Mesenchymal stem cell (in vitro differentiated cells and primary cell): Measurements from ENCODE around the gene COX5B.
A peak's percentile ranks its signal among the peaks of the same experiment; 100 is the strongest.

Experiments
- DNase-seq: peaks from one replicate; pipeline ENCODE4 v3.0.0-alpha.2; 2013
- H2AFZ ChIP-seq: one replicate; pipeline ENCODE4 v1.6.1; 2013; ENCODE audit warnings: low read depth, mild to moderate bottlenecking, control low read depth, inconsistent platforms, low read length, moderate library complexity
- H2AK5ac ChIP-seq: 2 replicates; pipeline ENCODE4 v1.6.1; 2013; ENCODE audit warnings: low read length, moderate library complexity, mild to moderate bottlenecking, inconsistent platforms; ENCODE audit not compliant: severe bottlenecking
- H2BK120ac ChIP-seq: one replicate; pipeline ENCODE4 v1.6.1; 2013; ENCODE audit warnings: low read depth, mild to moderate bottlenecking, inconsistent platforms, low read length, moderate library complexity
- H2BK12ac ChIP-seq, 2 experiments: one replicate each; pipeline ENCODE4 v1.6.1; 2013; ENCODE audit warnings: inconsistent platforms in 2 of 2, low read length in 2 of 2, mild to moderate bottlenecking in 2 of 2, moderate library complexity in 2 of 2, control low read depth in 1 of 2
- H2BK15ac ChIP-seq: one replicate; pipeline ENCODE4 v1.6.1; 2013; ENCODE audit warnings: mild to moderate bottlenecking, low read depth, inconsistent platforms; ENCODE audit not compliant: poor library complexity, severe bottlenecking
- H2BK5ac ChIP-seq: 2 replicates; pipeline ENCODE4 v1.6.1; 2013; ENCODE audit warnings: low read depth, mild to moderate bottlenecking, low read length, control low read depth, inconsistent platforms; ENCODE audit not compliant: poor library complexity, severe bottlenecking
- H3K14ac ChIP-seq, 2 experiments: one replicate each; pipeline ENCODE4 v1.6.1; 2013; ENCODE audit warnings: inconsistent platforms in 2 of 2, low read length in 2 of 2, control low read depth in 1 of 2, mild to moderate bottlenecking in 1 of 2, moderate library complexity in 1 of 2
- H3K18ac ChIP-seq, 2 experiments: one replicate each; pipeline ENCODE4 v1.6.1; 2013; ENCODE audit warnings: inconsistent platforms in 2 of 2, low read length in 2 of 2, control low read depth in 1 of 2, low read depth in 1 of 2, mild to moderate bottlenecking in 1 of 2
- H3K23ac ChIP-seq, 2 experiments: one replicate each; pipeline ENCODE4 v1.6.1; 2013; ENCODE audit warnings: inconsistent platforms in 2 of 2, low read length in 2 of 2, mild to moderate bottlenecking in 2 of 2, moderate library complexity in 2 of 2, control low read depth in 1 of 2
- H3K27ac ChIP-seq: 2 replicates; pipeline ENCODE4 v1.5.1; 2013; ENCODE audit warnings: mild to moderate bottlenecking, moderate library complexity, low read length, control low read depth, inconsistent platforms; ENCODE audit not compliant: poor library complexity, severe bottlenecking
- H3K27me3 ChIP-seq, 2 experiments: 2 replicates each; pipeline versions ENCODE4 v1.6.1 to v1.7.0; 2013; ENCODE audit warnings: low read length in 2 of 2, mild to moderate bottlenecking in 2 of 2, moderate library complexity in 2 of 2, control low read depth in 1 of 2, inconsistent platforms in 1 of 2; ENCODE audit not compliant: control insufficient read depth in 1 of 2, insufficient read depth in 1 of 2
- H3K36me3 ChIP-seq, 2 experiments: 2 replicates each; pipeline versions ENCODE4 v1.6.1 to v1.7.0; 2013; ENCODE audit warnings: low read length in 2 of 2, control low read depth in 1 of 2, inconsistent platforms in 1 of 2, low read depth in 1 of 2, mild to moderate bottlenecking in 1 of 2; ENCODE audit not compliant: insufficient read depth in 2 of 2, control insufficient read depth in 1 of 2
- H3K4ac ChIP-seq, 2 experiments: one replicate each; pipeline ENCODE4 v1.6.1; 2013; ENCODE audit warnings: inconsistent platforms in 2 of 2, low read length in 2 of 2, mild to moderate bottlenecking in 2 of 2, moderate library complexity in 2 of 2, control low read depth in 1 of 2, low read depth in 1 of 2
- H3K4me1 ChIP-seq: 2 replicates; pipeline ENCODE4 v1.6.1; 2013; ENCODE audit warnings: low read depth, low read length, control low read depth; ENCODE audit not compliant: control insufficient read depth, insufficient read depth
- H3K4me2 ChIP-seq: 2 replicates; pipeline ENCODE4 v1.6.1; 2013; ENCODE audit warnings: low read length, mild to moderate bottlenecking, inconsistent platforms; ENCODE audit not compliant: poor library complexity, severe bottlenecking
- H3K4me3 ChIP-seq, 2 experiments: 2 replicates each; pipeline versions ENCODE4 v1.5.1 to v1.7.0; 2013; ENCODE audit warnings: low read length in 2 of 2, mild to moderate bottlenecking in 2 of 2, control low read depth in 1 of 2, low read depth in 1 of 2; ENCODE audit not compliant: insufficient read depth in 1 of 2
- H3K79me1 ChIP-seq: replicated peaks from 2 replicates; pipeline ENCODE4 v1.6.1; 2013; ENCODE audit warnings: mild to moderate bottlenecking, control low read depth, low read length, inconsistent platforms; ENCODE audit not compliant: poor library complexity, severe bottlenecking
- H3K9ac ChIP-seq: 2 replicates; pipeline ENCODE4 v1.7.0; 2013; ENCODE audit warnings: mild to moderate bottlenecking, low read length, moderate library complexity
- H3K9me3 ChIP-seq: 2 replicates; pipeline ENCODE4 v1.7.0; 2013; ENCODE audit warnings: mild to moderate bottlenecking, low read length; ENCODE audit not compliant: control insufficient read depth
- H4K8ac ChIP-seq: one replicate; pipeline ENCODE4 v1.6.1; 2013; ENCODE audit warnings: inconsistent platforms, mild to moderate bottlenecking, low read length, moderate library complexity
- H4K91ac ChIP-seq: one replicate; pipeline ENCODE4 v1.6.1; 2013; ENCODE audit warnings: mild to moderate bottlenecking, low read length, inconsistent platforms
- WGBS: methylation state at CpG from one replicate; pipeline ENCODE4 v1.1.7; 2013; ENCODE audit warnings: mixed read lengths; 5-methylcytosine and 5-hydroxymethylcytosine counted together

COX5B gene

DNA sequence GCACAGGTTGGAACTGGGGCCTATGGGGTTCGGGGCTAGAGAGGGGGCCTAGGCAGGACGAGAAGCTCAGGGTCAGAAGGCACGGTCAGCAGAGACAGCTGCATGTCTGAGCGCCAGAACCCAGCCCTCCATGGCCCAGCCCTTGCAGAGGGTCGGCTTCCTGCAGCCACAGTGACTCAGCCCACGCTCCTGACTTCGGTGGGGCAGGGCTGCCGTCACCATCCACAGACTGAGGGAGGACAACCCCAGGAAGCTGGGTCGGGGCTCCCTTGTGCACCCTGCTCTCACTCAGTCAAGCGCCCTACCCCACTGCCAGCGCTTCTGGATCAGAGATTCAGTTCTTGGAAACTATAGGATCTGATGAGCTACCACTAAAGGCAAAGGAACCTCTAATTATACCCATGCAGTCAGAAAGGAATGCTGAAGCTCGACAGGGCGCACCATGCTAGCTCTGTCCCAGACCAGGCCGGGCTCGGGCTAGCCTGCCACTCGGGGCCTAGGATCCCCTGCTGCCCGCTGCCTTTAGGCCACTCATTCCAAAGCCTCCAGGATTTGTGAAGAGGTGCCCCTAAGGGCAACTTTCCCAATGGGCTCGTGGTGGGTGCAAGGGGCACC lies 15.0 kb downstream of the COX5B start:
- Histone ChIP-seq H2BK120ac (no peak overlapping the region), H2BK15ac (no peak overlapping the region), H3K79me1 (peaks cover 27% of the 10 kb centered on the region), H3K18ac (no peak overlapping the region), H3K9ac (peak overlapping the region; percentile 46), H3K4me3 (peak overlapping the region in 1 of 2 experiments; percentile 88), H3K23ac (peak overlapping the region in 1 of 2 experiments; percentile 4), H2BK5ac (no peak overlapping the region), H3K27ac (no peak overlapping the region), H2AK5ac (peak overlapping the region; percentile 14), H3K27me3 (no peaks in the 10 kb centered on the region), H4K91ac (peak overlapping the region; percentile 58), H3K4ac (no peak overlapping the region), H3K14ac (no peak overlapping the region), H2BK12ac (peak overlapping the region in 1 of 2 experiments; percentile 19), H4K8ac (peak overlapping the region; percentile 16), H3K36me3 (peaks cover 35 to 45% of the 10 kb centered on the region in 2 experiments), H2AFZ (no peak overlapping the region), H3K9me3 (no peaks in the 10 kb centered on the region), H3K4me1 (peaks cover 26% of the 10 kb centered on the region), H3K4me2 (peak overlapping the region; percentile 16)
- 58% methylated on average over 18 of the region's 18 CpGs for WGBS
- DNase-seq, result peak; percentile 43

- Histone ChIP-seq H3K27ac (peak overlapping the region; percentile 96), H3K23ac (no peak overlapping the region), H2BK120ac (no peak overlapping the region), H3K4ac (peak overlapping the region in 1 of 2 experiments; percentile 66), H3K9me3 (no peaks in the 10 kb centered on the region), H3K36me3 (peaks cover 24 to 34% of the 10 kb centered on the region in 2 experiments), H3K18ac (no peak overlapping the region), H4K91ac (no peak overlapping the region), H2AFZ (no peak overlapping the region), H2BK15ac (no peak overlapping the region), H3K27me3 (no peaks in the 10 kb centered on the region), H3K4me2 (peak overlapping the region; percentile 70), H2BK12ac (peak overlapping the region in 1 of 2 experiments; percentile 31), H3K4me1 (peaks cover 26% of the 10 kb centered on the region), H3K9ac (peak overlapping the region; percentile 92), H4K8ac (peak overlapping the region; percentile 22), H3K79me1 (peaks cover 24% of the 10 kb centered on the region), H3K4me3 (peak overlapping the region in 1 of 2 experiments; percentile 88), H2AK5ac (peak overlapping the region; percentile 4), H2BK5ac (peak overlapping the region; percentile 9), H3K14ac (peak overlapping the region in 1 of 2 experiments; percentile 57)
- no peak for DNase-seq
- 92% methylated on average over 6 of the region's 6 CpGs for WGBS
Measured at GRCh38 chr2:97661927-97662326, 16.1 kb downstream of the COX5B start.

- WGBS, result 19% methylated on average over 12 of the region's 12 CpGs
- DNase-seq, result no peak
Measured at GRCh38 chr2:97662386-97662894, 16.6 kb downstream of the COX5B start.

DNA sequence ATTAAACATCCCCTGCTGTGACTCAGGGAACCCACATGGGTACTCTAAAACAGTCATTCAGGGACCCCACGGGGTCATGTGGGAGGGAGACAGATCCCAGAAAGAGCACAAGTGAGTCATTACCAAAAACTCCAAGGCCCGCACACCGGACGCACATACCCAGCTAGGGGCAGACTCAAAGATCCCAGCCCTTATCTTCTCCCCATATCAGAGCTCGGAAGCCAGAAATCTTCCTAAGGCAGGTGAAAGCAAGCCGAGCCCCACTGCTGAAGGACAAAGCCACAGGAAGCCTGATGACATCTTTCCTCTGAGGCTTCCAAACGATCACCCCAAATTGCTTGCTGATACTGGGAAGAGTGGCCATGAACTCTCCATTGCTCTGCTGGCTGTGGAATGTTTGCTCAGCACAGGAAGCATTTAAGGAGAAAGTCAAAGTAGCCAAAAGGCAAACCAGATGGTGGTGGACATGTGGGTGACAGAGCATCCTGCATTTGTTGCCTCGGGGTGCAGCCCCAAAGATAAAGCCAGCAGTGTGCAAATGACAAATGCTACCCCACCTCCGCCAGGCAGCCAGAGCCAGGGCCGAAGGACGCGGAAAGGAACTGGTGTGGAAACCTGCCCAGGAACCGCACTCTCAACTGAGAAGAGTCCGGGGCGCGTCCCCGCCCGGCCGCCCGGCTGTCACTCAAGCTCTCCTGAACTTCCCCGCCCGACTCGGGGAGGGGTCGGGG lies 17.2 kb downstream of the COX5B start:
- peak overlapping the region; percentile 75 to 82 for H3K18ac ChIP-seq
- H3K36me3 ChIP-seq, result peaks cover 13 to 23% of the 10 kb centered on the region in 2 experiments
- H2AFZ ChIP-seq, result peak overlapping the region; percentile 10
- peak overlapping the region; percentile 95 for H2BK5ac ChIP-seq
- H3K23ac ChIP-seq, result no peak overlapping the region
- H3K27ac ChIP-seq, result peak overlapping the region; percentile 96
- H2BK15ac ChIP-seq, result peak overlapping the region; percentile 99
- peak overlapping the region; percentile 0 to 59 for H2BK12ac ChIP-seq
- H4K8ac ChIP-seq, result peak overlapping the region; percentile 61
- peak overlapping the region; percentile 92 for H3K9ac ChIP-seq
- H3K4me2 ChIP-seq, result peak overlapping the region; percentile 70
- WGBS, result 0% methylated on average over 23 of the region's 24 CpGs
- H3K4ac ChIP-seq, result peak overlapping the region; percentile 30 to 83
- peak overlapping the region; percentile 96 for H2BK120ac ChIP-seq
- no peak overlapping the region for H2AK5ac ChIP-seq
- peak overlapping the region; percentile 52 for H4K91ac ChIP-seq
- no peaks in the 10 kb centered on the region for H3K9me3 ChIP-seq
- H3K14ac ChIP-seq, result peak overlapping the region in 1 of 2 experiments; percentile 2
- DNase-seq, result peak; percentile 92
- H3K4me3 ChIP-seq, result peak overlapping the region; percentile 76 to 88
- peaks cover 26% of the 10 kb centered on the region for H3K4me1 ChIP-seq
- H3K79me1 ChIP-seq, result peaks cover 23% of the 10 kb centered on the region
- H3K27me3 ChIP-seq, result no peaks in the 10 kb centered on the region

More at GRCh38 chr2:97662386-97662894, 16.6 kb downstream of the COX5B start:
- H2AFZ ChIP-seq, result peak overlapping the region; percentile 10
- peaks cover 24% of the 10 kb centered on the region for H3K79me1 ChIP-seq
- H2AK5ac ChIP-seq, result no peak overlapping the region
- H3K36me3 ChIP-seq, result peaks cover 19 to 29% of the 10 kb centered on the region in 2 experiments
- peak overlapping the region; percentile 92 for H3K9ac ChIP-seq
- H3K9me3 ChIP-seq, result no peaks in the 10 kb centered on the region
- H2BK5ac ChIP-seq, result peak overlapping the region; percentile 24
- H3K4ac ChIP-seq, result peak overlapping the region; percentile 66 to 78
- no peak overlapping the region for H4K8ac ChIP-seq
- no peaks in the 10 kb centered on the region for H3K27me3 ChIP-seq
- no peak overlapping the region for H2BK120ac ChIP-seq
- no peak overlapping the region for H4K91ac ChIP-seq
- H3K4me2 ChIP-seq, result peak overlapping the region; percentile 70
- peaks cover 26% of the 10 kb centered on the region for H3K4me1 ChIP-seq
- H2BK12ac ChIP-seq, result no peak overlapping the region
- peak overlapping the region; percentile 24 to 49 for H3K18ac ChIP-seq
- peak overlapping the region in 1 of 2 experiments; percentile 11 for H3K14ac ChIP-seq
- H3K27ac ChIP-seq, result peak overlapping the region; percentile 96
- H3K4me3 ChIP-seq, result peak overlapping the region; percentile 49 to 88
- H3K23ac ChIP-seq, result no peak overlapping the region
- no peak overlapping the region for H2BK15ac ChIP-seq
